B cell (primary cell): ENCODE measurements around the gene DPYD.

Experiments
- EZH2 ChIP-seq: IDR thresholded peaks from 2 replicates; pipeline ENCODE4 v1.6.1; 2012; ENCODE audit warnings: borderline replicate concordance, low read depth, mild to moderate bottlenecking, moderate library complexity, low read length; ENCODE audit not compliant: insufficient read depth, poor library complexity, severe bottlenecking
- TF ChIP-seq, protein P1 (sequence below): fragments of 200-600 bp; IDR thresholded peaks from one replicate; pipeline ENCODE4 v1.8.0; 2022; ENCODE audit warnings: antibody characterized with exemption, mild to moderate bottlenecking

DNA sequence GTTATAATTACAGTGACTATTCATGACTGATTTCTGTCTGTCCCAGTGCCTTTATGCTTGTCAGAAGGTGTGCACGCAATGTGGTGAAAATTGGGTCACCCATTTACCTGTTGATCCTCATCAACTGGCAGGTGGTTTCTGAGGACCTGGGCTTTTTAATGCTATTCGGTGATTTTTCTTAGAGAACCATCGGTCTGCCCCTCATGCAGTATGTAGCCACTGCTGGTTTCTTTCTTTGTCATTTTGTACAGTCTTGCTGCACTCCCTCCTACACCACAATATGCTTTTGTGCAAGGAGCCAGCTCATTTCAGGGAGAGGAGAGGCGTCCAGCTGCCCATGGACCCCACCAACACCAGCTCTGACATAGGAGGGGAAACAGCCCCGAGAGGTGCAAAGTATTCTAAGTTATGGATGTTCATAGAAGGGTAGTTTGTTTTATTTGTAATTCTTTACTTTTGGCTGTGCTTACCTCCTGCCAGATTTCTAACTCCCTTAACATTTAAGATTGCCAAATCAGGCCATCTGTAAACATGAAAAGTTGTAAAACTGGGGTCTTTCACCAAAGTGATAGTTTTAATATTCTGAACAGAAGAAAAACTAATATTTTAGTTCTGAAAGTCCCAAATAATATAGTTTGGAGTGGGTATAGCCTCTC is 873.9 kb downstream of the DPYD start:
- TF ChIP-seq, protein P1, sequence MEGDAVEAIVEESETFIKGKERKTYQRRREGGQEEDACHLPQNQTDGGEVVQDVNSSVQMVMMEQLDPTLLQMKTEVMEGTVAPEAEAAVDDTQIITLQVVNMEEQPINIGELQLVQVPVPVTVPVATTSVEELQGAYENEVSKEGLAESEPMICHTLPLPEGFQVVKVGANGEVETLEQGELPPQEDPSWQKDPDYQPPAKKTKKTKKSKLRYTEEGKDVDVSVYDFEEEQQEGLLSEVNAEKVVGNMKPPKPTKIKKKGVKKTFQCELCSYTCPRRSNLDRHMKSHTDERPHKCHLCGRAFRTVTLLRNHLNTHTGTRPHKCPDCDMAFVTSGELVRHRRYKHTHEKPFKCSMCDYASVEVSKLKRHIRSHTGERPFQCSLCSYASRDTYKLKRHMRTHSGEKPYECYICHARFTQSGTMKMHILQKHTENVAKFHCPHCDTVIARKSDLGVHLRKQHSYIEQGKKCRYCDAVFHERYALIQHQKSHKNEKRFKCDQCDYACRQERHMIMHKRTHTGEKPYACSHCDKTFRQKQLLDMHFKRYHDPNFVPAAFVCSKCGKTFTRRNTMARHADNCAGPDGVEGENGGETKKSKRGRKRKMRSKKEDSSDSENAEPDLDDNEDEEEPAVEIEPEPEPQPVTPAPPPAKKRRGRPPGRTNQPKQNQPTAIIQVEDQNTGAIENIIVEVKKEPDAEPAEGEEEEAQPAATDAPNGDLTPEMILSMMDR = no peak
- no peak for TF ChIP-seq EZH2
